PC-3 (cell line): Measurements from ENCODE around the gene CIB1.

Experiments
- EZH2 ChIP-seq: fragments of 300-600 bp; sonication (generic); IDR thresholded peaks from one replicate; pipeline ENCODE4 v1.6.1; 2017; ENCODE audit warnings: antibody characterized with exemption, mild to moderate bottlenecking, low read length; ENCODE audit not compliant: unreplicated experiment
- TF ChIP-seq, protein P1 (sequence below): fragments of 300-600 bp; sonication (generic); conservative IDR thresholded peaks from 2 replicates; pipeline ENCODE4 v1.5.1; 2017; ENCODE audit warnings: antibody characterized with exemption, low read depth, mild to moderate bottlenecking, low read length

- TF ChIP-seq, protein P1, sequence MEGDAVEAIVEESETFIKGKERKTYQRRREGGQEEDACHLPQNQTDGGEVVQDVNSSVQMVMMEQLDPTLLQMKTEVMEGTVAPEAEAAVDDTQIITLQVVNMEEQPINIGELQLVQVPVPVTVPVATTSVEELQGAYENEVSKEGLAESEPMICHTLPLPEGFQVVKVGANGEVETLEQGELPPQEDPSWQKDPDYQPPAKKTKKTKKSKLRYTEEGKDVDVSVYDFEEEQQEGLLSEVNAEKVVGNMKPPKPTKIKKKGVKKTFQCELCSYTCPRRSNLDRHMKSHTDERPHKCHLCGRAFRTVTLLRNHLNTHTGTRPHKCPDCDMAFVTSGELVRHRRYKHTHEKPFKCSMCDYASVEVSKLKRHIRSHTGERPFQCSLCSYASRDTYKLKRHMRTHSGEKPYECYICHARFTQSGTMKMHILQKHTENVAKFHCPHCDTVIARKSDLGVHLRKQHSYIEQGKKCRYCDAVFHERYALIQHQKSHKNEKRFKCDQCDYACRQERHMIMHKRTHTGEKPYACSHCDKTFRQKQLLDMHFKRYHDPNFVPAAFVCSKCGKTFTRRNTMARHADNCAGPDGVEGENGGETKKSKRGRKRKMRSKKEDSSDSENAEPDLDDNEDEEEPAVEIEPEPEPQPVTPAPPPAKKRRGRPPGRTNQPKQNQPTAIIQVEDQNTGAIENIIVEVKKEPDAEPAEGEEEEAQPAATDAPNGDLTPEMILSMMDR, result no peak
- no peak for TF ChIP-seq EZH2
Observed at GRCh38 chr15:90271459-90272166, 37.9 kb upstream of the CIB1 start.
